ENCODE measurements around the gene RCOR2.

Gene RCOR2

DNA sequence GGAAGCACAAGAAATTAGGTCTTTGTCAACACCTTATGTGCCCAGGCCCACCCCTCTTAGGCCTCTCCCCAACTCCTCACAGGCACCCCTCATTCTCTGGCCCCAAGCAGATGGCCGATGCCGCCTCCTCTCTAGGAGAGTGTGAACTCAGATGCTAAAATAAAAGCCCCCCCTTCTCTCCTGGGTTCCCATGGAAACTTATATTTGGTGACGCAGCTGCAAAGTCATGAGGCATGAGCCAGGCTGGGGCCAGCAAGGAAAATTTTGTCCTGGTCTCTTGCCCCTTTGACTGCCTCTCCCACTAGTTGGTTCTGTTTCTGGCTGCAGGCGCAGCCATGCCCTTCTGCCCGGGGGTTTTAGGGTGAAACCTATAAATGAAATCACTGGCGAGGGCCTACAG is 11.8 kb downstream of the RCOR2 start:
- POLR2A ChIA-PET: no interaction called here
- DNase-seq (ENCODE audit: extremely low spot score): no peak
- CTCF ChIA-PET: interaction anchor here (2.7 kb wide), 1 partner anchor 68 kb away, joined by 19 read pairs; no protein-coding TSS in a partner anchor
- TF ChIP-seq, protein P1, sequence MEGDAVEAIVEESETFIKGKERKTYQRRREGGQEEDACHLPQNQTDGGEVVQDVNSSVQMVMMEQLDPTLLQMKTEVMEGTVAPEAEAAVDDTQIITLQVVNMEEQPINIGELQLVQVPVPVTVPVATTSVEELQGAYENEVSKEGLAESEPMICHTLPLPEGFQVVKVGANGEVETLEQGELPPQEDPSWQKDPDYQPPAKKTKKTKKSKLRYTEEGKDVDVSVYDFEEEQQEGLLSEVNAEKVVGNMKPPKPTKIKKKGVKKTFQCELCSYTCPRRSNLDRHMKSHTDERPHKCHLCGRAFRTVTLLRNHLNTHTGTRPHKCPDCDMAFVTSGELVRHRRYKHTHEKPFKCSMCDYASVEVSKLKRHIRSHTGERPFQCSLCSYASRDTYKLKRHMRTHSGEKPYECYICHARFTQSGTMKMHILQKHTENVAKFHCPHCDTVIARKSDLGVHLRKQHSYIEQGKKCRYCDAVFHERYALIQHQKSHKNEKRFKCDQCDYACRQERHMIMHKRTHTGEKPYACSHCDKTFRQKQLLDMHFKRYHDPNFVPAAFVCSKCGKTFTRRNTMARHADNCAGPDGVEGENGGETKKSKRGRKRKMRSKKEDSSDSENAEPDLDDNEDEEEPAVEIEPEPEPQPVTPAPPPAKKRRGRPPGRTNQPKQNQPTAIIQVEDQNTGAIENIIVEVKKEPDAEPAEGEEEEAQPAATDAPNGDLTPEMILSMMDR (IDR thresholded peaks at IDR 0.05; ENCODE audit: control extremely low read depth, extremely low read depth, low read depth, missing control alignments): no peak

GRCh38 chr11:63904743-63905142 is 12.2 kb downstream of the RCOR2 start:
- no peak for DNase-seq (ENCODE audit: extremely low spot score)
- ChIA-PET POLR2A (no interaction called here), CTCF (interaction anchor here (1.4 kb wide), 1 partner anchor 67 kb away, joined by 3 read pairs; no protein-coding TSS in a partner anchor)
- TF ChIP-seq, protein P1 (IDR thresholded peaks at IDR 0.05; ENCODE audit: control extremely low read depth, extremely low read depth, low read depth, missing control alignments): no peak

DNA sequence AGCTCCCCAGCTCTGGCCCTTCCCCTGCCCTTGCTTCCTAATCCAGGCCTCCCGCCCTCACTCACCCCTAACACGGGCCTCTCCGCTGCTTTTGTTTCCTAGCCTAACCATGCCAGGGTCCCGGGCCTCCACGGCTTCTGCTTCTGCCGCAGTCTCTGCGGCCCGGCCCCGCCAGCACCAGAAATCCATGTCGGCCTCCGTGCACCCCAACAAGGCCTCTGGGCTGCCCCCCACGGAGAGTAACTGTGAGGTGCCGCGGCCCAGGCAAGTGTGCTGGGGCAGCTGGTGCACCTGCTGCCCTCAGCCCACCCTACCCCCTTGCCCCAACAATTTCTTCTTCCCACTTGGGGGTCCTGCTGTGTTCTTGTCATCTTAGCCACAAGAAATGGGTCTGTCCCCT is 13.1 kb downstream of the RCOR2 start:
- no peak for DNase-seq (ENCODE audit: extremely low spot score)
- ChIA-PET POLR2A (no interaction called here), CTCF (interaction anchor here (1.4 kb wide), 1 partner anchor 66 kb away, joined by 3 read pairs; no protein-coding TSS in a partner anchor)
- TF ChIP-seq, protein P1 (IDR thresholded peaks at IDR 0.05; ENCODE audit: control extremely low read depth, extremely low read depth, low read depth, missing control alignments): no peak

DNA sequence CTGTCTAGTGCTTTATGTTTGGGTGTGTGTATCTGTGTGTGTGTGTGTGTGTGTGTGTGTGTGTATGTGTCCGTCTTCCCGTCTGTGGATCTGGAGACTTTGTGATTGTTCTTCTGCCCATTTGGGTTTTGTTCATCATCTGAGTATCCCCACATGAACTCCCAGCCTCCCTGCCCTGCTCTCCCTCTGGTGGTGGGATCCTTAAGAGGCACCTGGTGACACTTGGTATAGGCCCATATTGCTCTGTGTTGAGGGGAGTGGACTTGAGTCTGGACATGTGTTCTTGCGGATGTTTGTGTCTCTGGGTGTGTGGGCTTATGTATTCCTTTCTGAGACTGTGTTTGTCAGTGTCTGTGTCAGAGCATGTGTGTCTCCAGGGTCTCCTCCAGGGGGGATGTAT is 15.3 kb downstream of the RCOR2 start:
- TF ChIP-seq, protein P1 (IDR thresholded peaks at IDR 0.05; ENCODE audit: control extremely low read depth, extremely low read depth, low read depth, missing control alignments): no peak
- ChIA-PET CTCF (interaction anchor here (1.0 kb wide), 1 partner anchor 10 kb away, joined by 4 read pairs; no protein-coding TSS in a partner anchor), POLR2A (no interaction called here)
- no peak for DNase-seq (ENCODE audit: extremely low spot score)

GRCh38 chr11:63897459-63898146 is 19.4 kb downstream of the RCOR2 start:
- CTCF ChIA-PET: interaction anchor here (2.6 to 2.7 kb wide), 2 partner anchors 9 to 26 kb away, joined by 7 read pairs; no protein-coding TSS in a partner anchor
- no peak for DNase-seq (ENCODE audit: extremely low spot score)
- POLR2A ChIA-PET: no interaction called here
- TF ChIP-seq, protein P1 (IDR thresholded peaks at IDR 0.05; ENCODE audit: control extremely low read depth, extremely low read depth, low read depth, missing control alignments): no peak

GRCh38 chr11:63896071-63896470 is 20.9 kb downstream of the RCOR2 start:
- POLR2A ChIA-PET: no interaction called here
- TF ChIP-seq, protein P1 (IDR thresholded peaks at IDR 0.05; ENCODE audit: control extremely low read depth, extremely low read depth, low read depth, missing control alignments): no peak
- no peak for DNase-seq (ENCODE audit: extremely low spot score)
- CTCF ChIA-PET: interaction anchor here (1.3 to 2.6 kb wide), 2 partner anchors 10 to 105 kb away, joined by 3 to 7 read pairs; no protein-coding TSS in a partner anchor

Data from GM10248 (cell line).